HEK293T (cell line): Measurements from ENCODE around the gene NMT2.

Experiments used
- CTCF ChIA-PET: fragments of 350-600 bp; formaldehyde crosslinking; extraction: SDS; loops from one replicate; lab custom pipeline; 2021; ENCODE audit warnings: antibody characterized with exemption, inconsistent platforms; lab: Yijun Ruan, JAX
- POLR2A ChIA-PET: fragments of 350-600 bp; formaldehyde crosslinking; extraction: SDS; loops from one replicate; lab custom pipeline; 2020; ENCODE audit warnings: antibody characterized with exemption, inconsistent platforms; lab: Yijun Ruan, JAX
- DNase-seq: peaks from one replicate; pipeline ENCODE4 v3.0.0; 2012; ENCODE audit warnings: mixed read lengths; ENCODE audit errors: extremely low spot score
- ARNT ChIP-seq: fragments of 450-650 bp; IDR thresholded peaks from 2 replicates; pipeline ENCODE4 v1.6.1; 2017; ENCODE audit warnings: mild to moderate bottlenecking
- BHLHE40 ChIP-seq: fragments of 450-650 bp; IDR thresholded peaks from 2 replicates; pipeline ENCODE4 v1.6.1; 2016; ENCODE audit warnings: mild to moderate bottlenecking, moderate library complexity, borderline replicate concordance
- CTBP1 ChIP-seq: fragments of 450-650 bp; IDR thresholded peaks from 2 replicates; pipeline ENCODE4 v1.6.1; 2016; ENCODE audit warnings: borderline replicate concordance
- ELF4 ChIP-seq: fragments of 450-650 bp; IDR thresholded peaks from 2 replicates; pipeline ENCODE4 v1.6.1; 2017; ENCODE audit warnings: antibody characterized with exemption
- FOXA1 ChIP-seq: fragments of 450-650 bp; IDR thresholded peaks from 2 replicates; pipeline ENCODE4 v1.6.1; 2016; ENCODE audit warnings: mild to moderate bottlenecking
- FOXK2 ChIP-seq: fragments of 450-650 bp; IDR thresholded peaks from 2 replicates; pipeline ENCODE4 v1.6.1; 2016; ENCODE audit warnings: mild to moderate bottlenecking
- FOXM1 ChIP-seq: fragments of 450-650 bp; IDR thresholded peaks from 2 replicates; pipeline ENCODE4 v1.6.1; 2017; ENCODE audit warnings: mild to moderate bottlenecking, borderline replicate concordance
- HDGF ChIP-seq: fragments of 450-650 bp; IDR thresholded peaks from 2 replicates; pipeline ENCODE4 v1.6.1; 2017; ENCODE audit warnings: antibody characterized with exemption, borderline replicate concordance
- L3MBTL2 ChIP-seq: fragments of 450-650 bp; conservative IDR thresholded peaks from 2 replicates; pipeline ENCODE4 v1.6.1; 2016; ENCODE audit warnings: mild to moderate bottlenecking
- LEF1 ChIP-seq: fragments of 450-650 bp; IDR thresholded peaks from 2 replicates; pipeline ENCODE4 v1.6.1; 2017; ENCODE audit warnings: mild to moderate bottlenecking, borderline replicate concordance
- NFRKB ChIP-seq: fragments of 450-650 bp; IDR thresholded peaks from 2 replicates; pipeline ENCODE4 v1.6.1; 2016; ENCODE audit warnings: mild to moderate bottlenecking, moderate library complexity
- PKNOX1 ChIP-seq: fragments of 450-650 bp; IDR thresholded peaks from 2 replicates; pipeline ENCODE4 v1.6.1; 2016
- SP1 ChIP-seq: fragments of 450-650 bp; IDR thresholded peaks from 2 replicates; pipeline ENCODE4 v1.6.1; 2017
- SUZ12 ChIP-seq: fragments of 450-650 bp; IDR thresholded peaks from 2 replicates; pipeline ENCODE4 v1.6.1; 2016; ENCODE audit warnings: mild to moderate bottlenecking
- TARDBP ChIP-seq: fragments of 450-650 bp; IDR thresholded peaks from 2 replicates; pipeline ENCODE4 v1.6.1; 2016
- ZNF384 ChIP-seq: fragments of 450-650 bp; IDR thresholded peaks from 2 replicates; pipeline ENCODE4 v1.6.1; 2016

The NMT2 gene

GRCh38 chr10:15075421-15075820 lies 93.1 kb downstream of the NMT2 start:
- no peak for DNase-seq
- TF ChIP-seq TARDBP (no peak), FOXM1 (no peak), ARNT (no peak), BHLHE40 (no peak), ZNF384 (no peak), NFRKB (no peak), CTBP1 (no peak), PKNOX1 (no peak), ELF4 (no peak), SUZ12 (no peak)
- CTCF ChIA-PET, result no interaction called here
- POLR2A ChIA-PET, result no interaction called here

- TF ChIP-seq ELF4 (no peak), ZNF384 (no peak), PKNOX1 (no peak), FOXK2 (no peak), FOXA1 (no peak), TARDBP (no peak), CTBP1 (no peak), NFRKB (no peak), SUZ12 (no peak), LEF1 (no peak), L3MBTL2 (no peak), BHLHE40 (no peak), SP1 (no peak), FOXM1 (no peak)
- ChIA-PET POLR2A (no interaction called here), CTCF (no interaction called here)
- DNase-seq, result no peak
These were observed 96.1 kb downstream of the NMT2 start for GRCh38 chr10:15072358-15072757.

GRCh38 chr10:15069230-15069629 lies 99.3 kb downstream of the NMT2 start:
- no peak for TF ChIP-seq ZNF384
- TF ChIP-seq SP1, result no peak
- TF ChIP-seq FOXM1, result no peak
- TF ChIP-seq BHLHE40, result no peak
- TF ChIP-seq HDGF, result no peak
- TF ChIP-seq FOXK2, result no peak
- TF ChIP-seq SUZ12, result no peak
- TF ChIP-seq L3MBTL2, result no peak
- TF ChIP-seq TARDBP, result no peak
- TF ChIP-seq PKNOX1, result no peak
- TF ChIP-seq LEF1, result no peak
- ChIA-PET CTCF (no interaction called here), POLR2A (no interaction called here)
- DNase-seq, result no peak

GRCh38 chr10:15068802-15069201 lies 99.7 kb downstream of the NMT2 start:
- CTCF ChIA-PET, result no interaction called here
- POLR2A ChIA-PET, result interaction anchor here (0.6 kb wide), 1 partner anchor 1243 kb away, joined by 3 read pairs; no protein-coding TSS in a partner anchor
- TF ChIP-seq ELF4 (no peak), SP1 (no peak), ZNF384 (no peak), FOXK2 (no peak), LEF1 (no peak), L3MBTL2 (no peak), CTBP1 (no peak), FOXM1 (no peak), SUZ12 (no peak), ARNT (no peak), TARDBP (no peak), PKNOX1 (no peak), FOXA1 (no peak), HDGF (no peak), BHLHE40 (no peak), NFRKB (no peak)

GRCh38 chr10:15067154-15067553 lies 101.3 kb downstream of the NMT2 start:
- CTCF ChIA-PET, result no interaction called here
- POLR2A ChIA-PET, result no interaction called here
- DNase-seq, result no peak
- TF ChIP-seq FOXM1, result no peak
- no peak for TF ChIP-seq ZNF384
- no peak for TF ChIP-seq LEF1
- no peak for TF ChIP-seq SUZ12
- TF ChIP-seq FOXK2, result no peak

More at GRCh38 chr10:15068802-15069201, 99.7 kb downstream of the NMT2 start:
- DNase-seq, result no peak

- TF ChIP-seq TARDBP (no peak), LEF1 (no peak), SP1 (no peak), ARNT (no peak), PKNOX1 (no peak), FOXM1 (no peak), FOXK2 (no peak), CTBP1 (no peak), ZNF384 (no peak), HDGF (no peak)
- CTCF ChIA-PET, result no interaction called here
- DNase-seq, result no peak
- POLR2A ChIA-PET, result no interaction called here
These were observed 107.9 kb downstream of the NMT2 start for GRCh38 chr10:15060638-15061037.
